MM.1S (cell line): Measurements from ENCODE around the gene NUP214.

Experiments used
- DNase-seq: peaks from one replicate; pipeline ENCODE4 v3.0.0-alpha.2; 2015
- H2AFZ ChIP-seq: fragments of 300-600 bp; sonication (generic); 2 replicates; pipeline ENCODE4 v1.6.0; 2016; ENCODE audit warnings: antibody characterized with exemption, low read length
- H3F3A ChIP-seq: fragments of 300-600 bp; sonication (generic); 2 replicates; pipeline ENCODE4 v1.6.1; 2016; ENCODE audit warnings: mild to moderate bottlenecking, antibody characterized with exemption, low read length, moderate library complexity, mixed read lengths; ENCODE audit not compliant: insufficient read depth
- H3K27ac ChIP-seq: fragments of 300-600 bp; sonication (generic); 2 replicates; pipeline ENCODE4 v1.5.1; 2016; ENCODE audit warnings: mild to moderate bottlenecking, low read length
- H3K27me3 ChIP-seq: fragments of 300-600 bp; sonication (generic); replicated peaks from 2 replicates; pipeline ENCODE4 v1.6.0; 2016; ENCODE audit warnings: low read length; ENCODE audit not compliant: insufficient read depth
- H3K36me3 ChIP-seq: fragments of 300-600 bp; sonication (generic); replicated peaks from 2 replicates; pipeline ENCODE4 v1.6.1; 2016; ENCODE audit warnings: mild to moderate bottlenecking, low read length, mixed read lengths; ENCODE audit not compliant: insufficient read depth
- H3K4me1 ChIP-seq: fragments of 300-600 bp; sonication (generic); 2 replicates; pipeline ENCODE4 v1.6.1; 2016; ENCODE audit warnings: low read length, mixed read lengths
- H3K4me2 ChIP-seq: fragments of 300-600 bp; sonication (generic); 2 replicates; pipeline ENCODE4 v1.6.0; 2016; ENCODE audit warnings: low read depth, low read length
- H3K4me3 ChIP-seq: fragments of 300-600 bp; sonication (generic); 2 replicates; pipeline ENCODE4 v1.5.1; 2016; ENCODE audit warnings: low read length, mixed read lengths
- H3K79me2 ChIP-seq: fragments of 300-600 bp; sonication (generic); 2 replicates; pipeline ENCODE4 v1.6.1; 2016; ENCODE audit warnings: mixed run types, low read length, mixed read lengths
- H3K9ac ChIP-seq: fragments of 300-600 bp; sonication (generic); 2 replicates; pipeline ENCODE4 v1.6.1; 2016; ENCODE audit warnings: low read length, mixed read lengths
- H3K9me2 ChIP-seq: fragments of 300-600 bp; sonication (generic); replicated peaks from 2 replicates; pipeline ENCODE4 v1.6.1; 2016; ENCODE audit warnings: mild to moderate bottlenecking, low read length, mixed read lengths; ENCODE audit not compliant: insufficient read depth
- H3K9me3 ChIP-seq: fragments of 300-600 bp; sonication (generic); replicated peaks from 2 replicates; pipeline ENCODE4 v1.6.1; 2016; ENCODE audit warnings: mild to moderate bottlenecking, low read length, mixed read lengths; ENCODE audit not compliant: insufficient read depth
- H4K20me1 ChIP-seq: fragments of 300-600 bp; sonication (generic); 2 replicates; pipeline ENCODE4 v1.6.1; 2016; ENCODE audit warnings: mild to moderate bottlenecking, low read length, moderate library complexity, mixed read lengths; ENCODE audit not compliant: insufficient read depth
- CTCF ChIP-seq: fragments of 300-600 bp; sonication (generic); IDR thresholded peaks from 2 replicates; pipeline ENCODE4 v1.5.1; 2016; ENCODE audit warnings: antibody characterized with exemption, low read length, mixed read lengths
- EZH2 ChIP-seq: fragments of 300-600 bp; sonication (generic); optimal IDR thresholded peaks from 2 replicates; pipeline ENCODE3; 2017; ENCODE audit warnings: low read depth, mild to moderate bottlenecking, antibody characterized with exemption, low read length, mixed read lengths
- EZH2phosphoT487 ChIP-seq: fragments of 300-600 bp; sonication (generic); IDR thresholded peaks from 2 replicates; pipeline ENCODE4 v1.6.1; 2018; ENCODE audit warnings: antibody characterized with exemption, low read length

The NUP214 gene

GRCh38 chr9:131080589-131080988, 44.8 kb upstream of the NUP214 start:
- TF ChIP-seq EZH2phosphoT487 (no peak), CTCF (no peak), EZH2 (no peak)
- H2AFZ ChIP-seq, result no peak overlapping the region
- no peaks in the 10 kb centered on the region for H3K9me2 ChIP-seq
- no peak overlapping the region for H3K9ac ChIP-seq
- no peaks in the 10 kb centered on the region for H4K20me1 ChIP-seq
- H3K4me3 ChIP-seq, result no peak overlapping the region
- DNase-seq, result no peak
- H3K79me2 ChIP-seq, result no peaks in the 10 kb centered on the region
- H3K4me2 ChIP-seq, result no peak overlapping the region
- H3K9me3 ChIP-seq, result no peaks in the 10 kb centered on the region
- H3K4me1 ChIP-seq, result no peaks in the 10 kb centered on the region
- H3K36me3 ChIP-seq, result no peaks in the 10 kb centered on the region
- H3K27ac ChIP-seq, result no peak overlapping the region
- peaks cover 93% of the 10 kb centered on the region for H3K27me3 ChIP-seq
- H3F3A ChIP-seq, result no peaks in the 10 kb centered on the region

DNA sequence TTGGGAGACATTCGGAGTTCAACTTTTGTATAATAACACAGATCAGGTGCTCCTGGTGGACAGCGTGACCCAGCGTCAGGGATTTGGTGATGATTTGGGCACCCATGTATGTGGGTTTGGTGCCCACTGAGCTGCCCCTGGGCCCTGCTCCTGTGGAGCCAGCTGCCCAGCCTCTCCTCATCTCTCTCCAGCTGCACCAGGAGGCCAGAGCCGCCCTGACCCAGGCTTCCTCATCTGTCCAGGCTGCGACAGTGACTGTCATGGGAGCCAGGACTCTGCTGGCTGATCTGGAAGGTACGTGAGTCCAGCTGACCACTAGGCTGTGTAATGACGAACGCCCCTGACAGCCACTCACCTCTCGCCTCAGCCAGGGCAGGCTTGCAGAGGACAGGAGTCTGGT, 43.5 kb upstream of the NUP214 start:
- no peaks in the 10 kb centered on the region for H3K9me2 ChIP-seq
- H3K4me2 ChIP-seq, result no peak overlapping the region
- no peaks in the 10 kb centered on the region for H3K36me3 ChIP-seq
- no peaks in the 10 kb centered on the region for H3F3A ChIP-seq
- no peak for DNase-seq
- no peaks in the 10 kb centered on the region for H3K9me3 ChIP-seq
- H4K20me1 ChIP-seq, result no peaks in the 10 kb centered on the region
- peaks cover 89% of the 10 kb centered on the region for H3K27me3 ChIP-seq
- TF ChIP-seq EZH2phosphoT487 (no peak), EZH2 (no peak), CTCF (no peak)
- no peaks in the 10 kb centered on the region for H3K4me1 ChIP-seq
- H2AFZ ChIP-seq, result no peak overlapping the region
- H3K4me3 ChIP-seq, result no peak overlapping the region
- H3K27ac ChIP-seq, result no peak overlapping the region
- H3K9ac ChIP-seq, result no peak overlapping the region
- no peaks in the 10 kb centered on the region for H3K79me2 ChIP-seq

DNA sequence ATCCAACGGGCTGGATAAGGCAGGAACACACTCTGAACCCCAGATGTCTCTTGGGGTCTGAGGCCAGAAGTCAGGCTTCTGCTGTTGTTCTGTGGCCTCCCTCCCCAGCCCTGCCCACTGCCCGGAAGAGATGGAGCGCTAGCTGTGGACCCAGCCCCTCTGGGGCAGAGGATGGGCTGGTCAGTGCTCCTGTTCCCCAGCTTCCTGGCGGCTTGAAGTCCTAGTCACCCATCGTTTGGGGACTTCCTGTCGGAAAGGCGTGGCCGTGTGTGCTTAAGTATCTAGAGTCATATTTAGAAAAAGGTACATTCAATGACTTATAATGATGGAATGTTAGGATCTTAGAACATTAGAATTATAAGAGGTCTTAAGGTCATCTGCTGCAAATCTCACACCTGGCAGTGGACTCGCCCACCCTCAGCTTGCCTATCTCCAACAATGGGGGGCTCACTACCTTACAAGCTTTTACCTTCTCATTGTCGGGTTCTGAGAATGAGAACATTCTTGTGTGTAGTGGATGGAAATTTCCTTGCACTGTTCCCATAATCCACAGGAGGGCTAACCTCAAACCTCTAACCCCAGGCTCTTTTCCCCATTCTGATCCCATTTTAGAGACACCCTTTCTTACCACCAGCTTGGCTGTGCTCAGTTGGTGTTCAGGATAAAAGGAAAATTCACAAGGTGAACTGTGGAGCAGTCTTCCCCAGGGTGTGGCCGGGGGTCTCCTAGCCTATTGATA, 42.4 kb upstream of the NUP214 start:
- H3K27ac ChIP-seq, result no peak overlapping the region

More for the DNA sequence above, 42.4 kb upstream of the NUP214 start:
- Histone ChIP-seq H3K4me2 (no peak overlapping the region), H3K4me1 (no peaks in the 10 kb centered on the region), H2AFZ (no peak overlapping the region), H3K27me3 (peaks cover 89% of the 10 kb centered on the region), H3K9me3 (no peaks in the 10 kb centered on the region), H3K79me2 (no peaks in the 10 kb centered on the region), H4K20me1 (no peaks in the 10 kb centered on the region), H3K4me3 (no peak overlapping the region), H3K9ac (no peak overlapping the region), H3K9me2 (no peaks in the 10 kb centered on the region), H3F3A (no peaks in the 10 kb centered on the region), H3K36me3 (no peaks in the 10 kb centered on the region)
- no peak for DNase-seq
- TF ChIP-seq EZH2phosphoT487 (no peak), CTCF (no peak), EZH2 (no peak)
